H9 (cell line): Measurements from ENCODE around the gene IP6K3. TPM values are rescaled to one million over a fixed set of nuclear protein-coding genes. Genes with fewer than 3 reads are reported as not detected.

ENCODE experiments used
- DNase-seq: peaks from one replicate; pipeline ENCODE4 v3.0.0-alpha.2; 2017
- H2AFZ ChIP-seq: one replicate; pipeline ENCODE4 v1.6.1; 2013; ENCODE audit warnings: mild to moderate bottlenecking, low read length, control low read depth, moderate library complexity
- H2AK5ac ChIP-seq: 2 replicates; pipeline ENCODE4 v1.6.1; 2013; ENCODE audit warnings: low read length, control low read depth, mixed read lengths; ENCODE audit not compliant: insufficient read length
- H2BK120ac ChIP-seq: one replicate; pipeline ENCODE4 v1.6.1; 2013; ENCODE audit warnings: low read depth, mild to moderate bottlenecking, low read length, control low read depth, inconsistent platforms; ENCODE audit not compliant: poor library complexity, severe bottlenecking
- H2BK12ac ChIP-seq: 2 replicates; pipeline ENCODE4 v1.6.1; 2013; ENCODE audit warnings: low read length, control low read depth, mixed read lengths, low read depth; ENCODE audit not compliant: insufficient read length
- H2BK15ac ChIP-seq: 2 replicates; pipeline ENCODE4 v1.6.1; 2013; ENCODE audit warnings: low read depth, low read length, control low read depth
- H2BK20ac ChIP-seq: one replicate; pipeline ENCODE4 v1.6.1; 2013; ENCODE audit warnings: low read depth, mild to moderate bottlenecking, low read length, control low read depth, inconsistent platforms; ENCODE audit not compliant: poor library complexity, severe bottlenecking
- H2BK5ac ChIP-seq: 2 replicates; pipeline ENCODE4 v1.6.1; 2013; ENCODE audit warnings: low read length, control low read depth, mixed read lengths; ENCODE audit not compliant: insufficient read length
- H3K14ac ChIP-seq: 2 replicates; pipeline ENCODE4 v1.6.1; 2013; ENCODE audit warnings: low read length, control low read depth; ENCODE audit not compliant: insufficient read depth
- H3K18ac ChIP-seq: 2 replicates; pipeline ENCODE4 v1.6.1; 2013; ENCODE audit warnings: low read depth, mild to moderate bottlenecking, mixed read lengths, low read length, control low read depth; ENCODE audit not compliant: insufficient read length
- H3K23ac ChIP-seq: 2 replicates; pipeline ENCODE4 v1.6.1; 2013; ENCODE audit warnings: low read length, control low read depth, mixed read lengths, low read depth; ENCODE audit not compliant: insufficient read length
- H3K23me2 ChIP-seq: 2 replicates; pipeline ENCODE4 v1.6.1; 2013; ENCODE audit warnings: low read depth, mild to moderate bottlenecking, mixed read lengths, low read length, control low read depth; ENCODE audit not compliant: insufficient read length, poor library complexity, severe bottlenecking
- H3K27ac ChIP-seq: 2 replicates; pipeline ENCODE4 v1.5.1; 2013; ENCODE audit warnings: low read length, control low read depth, mixed read lengths, low read depth; ENCODE audit not compliant: insufficient read length
- H3K27me3 ChIP-seq: 2 replicates; pipeline ENCODE4 v1.6.1; 2013; ENCODE audit warnings: low read length, control low read depth, inconsistent platforms; ENCODE audit not compliant: insufficient read depth
- H3K4ac ChIP-seq: 2 replicates; pipeline ENCODE4 v1.6.1; 2013; ENCODE audit warnings: low read depth, mild to moderate bottlenecking, control low read depth, inconsistent platforms, low read length, moderate library complexity
- H3K4me1 ChIP-seq: 2 replicates; pipeline ENCODE4 v1.6.1; 2013; ENCODE audit warnings: low read length, control low read depth, inconsistent platforms; ENCODE audit not compliant: insufficient read depth
- H3K4me2 ChIP-seq: 2 replicates; pipeline ENCODE4 v1.6.1; 2013; ENCODE audit warnings: low read length, control low read depth, mixed read lengths; ENCODE audit not compliant: insufficient read length, insufficient read depth
- H3K56ac ChIP-seq: 2 replicates; pipeline ENCODE4 v1.6.1; 2013; ENCODE audit warnings: low read depth, mild to moderate bottlenecking, mixed read lengths, low read length, control low read depth; ENCODE audit not compliant: insufficient read length
- H3K79me1 ChIP-seq: 2 replicates; pipeline ENCODE4 v1.6.1; 2013; ENCODE audit warnings: low read depth, mild to moderate bottlenecking, moderate library complexity, low read length, control low read depth, inconsistent platforms; ENCODE audit not compliant: insufficient read depth, poor library complexity, severe bottlenecking
- H3K79me2 ChIP-seq: 2 replicates; pipeline ENCODE4 v1.6.1; 2013; ENCODE audit warnings: low read length, control low read depth, inconsistent platforms; ENCODE audit not compliant: insufficient read depth
- H3K9ac ChIP-seq: 2 replicates; pipeline ENCODE4 v1.6.1; 2013; ENCODE audit warnings: low read length, control low read depth, mixed read lengths; ENCODE audit not compliant: insufficient read length; ENCODE audit errors: extremely low read depth
- H3K9me3 ChIP-seq: one replicate; pipeline ENCODE4 v1.6.1; 2013; ENCODE audit warnings: low read depth, low read length, inconsistent platforms; ENCODE audit not compliant: control insufficient read depth
- H3T11ph ChIP-seq: one replicate; pipeline ENCODE4 v1.6.1; 2013; ENCODE audit warnings: mild to moderate bottlenecking, low read length, control low read depth, inconsistent platforms
- H4K20me1 ChIP-seq: one replicate; pipeline ENCODE4 v1.6.1; 2013; ENCODE audit not compliant: control insufficient read depth, insufficient read length, insufficient read depth
- H4K5ac ChIP-seq: 2 replicates; pipeline ENCODE4 v1.6.1; 2013; ENCODE audit warnings: low read depth, mild to moderate bottlenecking, mixed read lengths, low read length, control low read depth; ENCODE audit not compliant: insufficient read length
- H4K8ac ChIP-seq: replicated peaks from 2 replicates; pipeline ENCODE4 v1.6.1; 2013; ENCODE audit warnings: low read length, control low read depth, mixed read lengths, low read depth; ENCODE audit not compliant: insufficient read length
- H4K91ac ChIP-seq: 2 replicates; pipeline ENCODE4 v1.6.1; 2013; ENCODE audit warnings: low read depth, mild to moderate bottlenecking, moderate library complexity, mixed read lengths, low read length, control low read depth; ENCODE audit not compliant: insufficient read length
- H3K27ac Mint-ChIP-seq, 3 experiments: 2 replicates in 2 of 3; 3 replicates in 1 of 3; pipeline ENCODE4 v1.8.0; 2020 to 2021; ENCODE audit warnings: mixed read lengths in 3 of 3, mild to moderate bottlenecking in 1 of 3, moderate library complexity in 1 of 3
- H3K27me3 Mint-ChIP-seq: 2 replicates; pipeline ENCODE4 v1.8.0; 2021; ENCODE audit warnings: low read depth, mild to moderate bottlenecking, moderate library complexity, mixed read lengths
- H3K36me3 Mint-ChIP-seq, 3 experiments: 2 replicates in 2 of 3; 3 replicates in 1 of 3; pipeline ENCODE4 v1.8.0; 2020 to 2021; ENCODE audit warnings: low read depth in 3 of 3, mixed read lengths in 3 of 3; ENCODE audit not compliant: insufficient read depth in 1 of 3
- H3K4me1 Mint-ChIP-seq, 2 experiments: 2 replicates each; pipeline ENCODE4 v1.8.0; 2020; ENCODE audit warnings: mixed read lengths in 2 of 2
- H3K4me3 Mint-ChIP-seq, 2 experiments: 2 replicates in 1 of 2; 3 replicates in 1 of 2; pipeline ENCODE4 v1.8.0; 2020 to 2021; ENCODE audit warnings: mild to moderate bottlenecking in 2 of 2, mixed read lengths in 2 of 2, moderate library complexity in 1 of 2
- H3K9me3 Mint-ChIP-seq, 2 experiments: 2 replicates in 1 of 2; 3 replicates in 1 of 2; pipeline ENCODE4 v1.8.0; 2020; ENCODE audit warnings: mild to moderate bottlenecking in 2 of 2, mixed read lengths in 2 of 2, moderate library complexity in 1 of 2
- CTCF ChIP-seq: fragments of 200-600 bp; sonication (generic); conservative IDR thresholded peaks from 3 replicates; pipeline ENCODE4 v1.8.0; 2021; ENCODE audit warnings: antibody characterized with exemption, mild to moderate bottlenecking
- whole genome bisulfite sequencing: extraction: QIAGEN DNeasy Blood & Tissue Kit; methylation state at CpG from one replicate; pipeline ENCODE4 v1.1.7; 2013; ENCODE audit warnings: missing lambda C conversion rate, low lambda C conversion rate, mixed read lengths; ENCODE audit not compliant: insufficient read length; ENCODE audit errors: extremely low coverage; 5-methylcytosine and 5-hydroxymethylcytosine counted together
- total RNA-seq: library from RNA; stranded (reverse); gene quantifications from 2 replicates; pipeline ENCODE4 v1.2.1, GENCODE V29; 2021

Gene IP6K3
- total RNA-seq, 1 experiment from 2014 or later, result 0.46 TPM

GRCh38 chr6:33749401-33749800, 2.7 kb upstream of the IP6K3 start:
- peaks cover 10% of the 10 kb centered on the region for H3K27me3 Mint-ChIP-seq
- H2BK15ac ChIP-seq, result no peak overlapping the region

More at GRCh38 chr6:33749401-33749800, 2.7 kb upstream of the IP6K3 start:
- H3T11ph ChIP-seq, result no peak overlapping the region
- Mint-ChIP-seq H3K27ac (no peak overlapping the region), H3K9me3 (no peaks in the 10 kb centered on the region; a peak in 1 of 5 replicates), H3K4me1 (peaks cover 42 to 76% of the 10 kb centered on the region in 2 experiments), H3K36me3 (no peaks in the 10 kb centered on the region; a peak in 1 of 7 replicates), H3K4me3 (no peak overlapping the region)
- no peak overlapping the region for H3K4ac ChIP-seq
- H2BK120ac ChIP-seq, result no peak overlapping the region
- no peak overlapping the region for H3K9ac ChIP-seq
- H3K79me1 ChIP-seq, result no peaks in the 10 kb centered on the region
- H3K27me3 ChIP-seq, result no peaks in the 10 kb centered on the region
- H3K18ac ChIP-seq, result no peak overlapping the region
- peaks cover 8% of the 10 kb centered on the region; the same call in 1 of the 2 replicates for H3K4me1 ChIP-seq
- no peak overlapping the region for H3K23ac ChIP-seq
- no peak overlapping the region for H3K4me2 ChIP-seq
- H4K5ac ChIP-seq, result no peak overlapping the region
- H2AFZ ChIP-seq, result no peak overlapping the region
- H4K91ac ChIP-seq, result no peak overlapping the region
- no peak for DNase-seq
- no peak overlapping the region for H4K8ac ChIP-seq
- no peaks in the 10 kb centered on the region for H3K9me3 ChIP-seq
- H3K14ac ChIP-seq, result no peak overlapping the region
- no peak overlapping the region for H2BK20ac ChIP-seq
- no peaks in the 10 kb centered on the region for H4K20me1 ChIP-seq
- no peak overlapping the region for H2BK12ac ChIP-seq
- no peaks in the 10 kb centered on the region for H3K79me2 ChIP-seq
- H2AK5ac ChIP-seq, result no peak overlapping the region
- WGBS, result no CpG with 5 or more reads among the region's 7 CpGs
- no peak overlapping the region for H2BK5ac ChIP-seq
- H3K27ac ChIP-seq, result no peak overlapping the region
- H3K23me2 ChIP-seq, result no peaks in the 10 kb centered on the region
- no peak overlapping the region for H3K56ac ChIP-seq
- TF ChIP-seq CTCF, result no peak
